ENCODE data around the gene STT3B.

The STT3B gene

GRCh38 chr3:31620656-31621055 lies 87.9 kb downstream of the STT3B start:
- peaks cover 3% of the 10 kb centered on the region for H3K36me3 ChIP-seq (replicated peaks; ENCODE audit: insufficient read depth, low read length)
- no peak overlapping the region for H3K9ac ChIP-seq (ENCODE audit: low read length)
- no peaks in the 10 kb centered on the region for H3K9me2 ChIP-seq (replicated peaks; ENCODE audit: insufficient read depth, low read length)
- peak; percentile 79 for DNase-seq
- H2AFZ ChIP-seq (ENCODE audit: low read length) = no peak overlapping the region
- TF ChIP-seq EZH2 (optimal IDR thresholded peaks at IDR 0.05; ENCODE audit: low read depth, low read length) (no peak), EZH2phosphoT487 (IDR thresholded peaks at IDR 0.05; ENCODE audit: low read length) (no peak)
- TF ChIP-seq, protein P1, sequence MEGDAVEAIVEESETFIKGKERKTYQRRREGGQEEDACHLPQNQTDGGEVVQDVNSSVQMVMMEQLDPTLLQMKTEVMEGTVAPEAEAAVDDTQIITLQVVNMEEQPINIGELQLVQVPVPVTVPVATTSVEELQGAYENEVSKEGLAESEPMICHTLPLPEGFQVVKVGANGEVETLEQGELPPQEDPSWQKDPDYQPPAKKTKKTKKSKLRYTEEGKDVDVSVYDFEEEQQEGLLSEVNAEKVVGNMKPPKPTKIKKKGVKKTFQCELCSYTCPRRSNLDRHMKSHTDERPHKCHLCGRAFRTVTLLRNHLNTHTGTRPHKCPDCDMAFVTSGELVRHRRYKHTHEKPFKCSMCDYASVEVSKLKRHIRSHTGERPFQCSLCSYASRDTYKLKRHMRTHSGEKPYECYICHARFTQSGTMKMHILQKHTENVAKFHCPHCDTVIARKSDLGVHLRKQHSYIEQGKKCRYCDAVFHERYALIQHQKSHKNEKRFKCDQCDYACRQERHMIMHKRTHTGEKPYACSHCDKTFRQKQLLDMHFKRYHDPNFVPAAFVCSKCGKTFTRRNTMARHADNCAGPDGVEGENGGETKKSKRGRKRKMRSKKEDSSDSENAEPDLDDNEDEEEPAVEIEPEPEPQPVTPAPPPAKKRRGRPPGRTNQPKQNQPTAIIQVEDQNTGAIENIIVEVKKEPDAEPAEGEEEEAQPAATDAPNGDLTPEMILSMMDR (IDR thresholded peaks at IDR 0.05; ENCODE audit: low read length) = no peak
- peak overlapping the region; percentile 48; the same call in 1 of the 2 replicates for H3K27ac ChIP-seq (ENCODE audit: low read length)
- H3K9me3 ChIP-seq (replicated peaks; ENCODE audit: insufficient read depth, low read length) = no peaks in the 10 kb centered on the region
- H3F3A ChIP-seq (ENCODE audit: insufficient read depth, low read length) = peaks cover 11% of the 10 kb centered on the region; the same call in 1 of the 2 replicates
- H3K27me3 ChIP-seq (replicated peaks; ENCODE audit: insufficient read depth, low read length) = no peaks in the 10 kb centered on the region
- H3K4me3 ChIP-seq (ENCODE audit: low read length) = no peak overlapping the region
- H3K79me2 ChIP-seq (ENCODE audit: low read length) = peaks cover 19% of the 10 kb centered on the region
- H3K4me2 ChIP-seq (ENCODE audit: low read depth, low read length) = peak overlapping the region; percentile 17; the same call in 1 of the 2 replicates
- H3K4me1 ChIP-seq (ENCODE audit: low read length) = peaks cover 43% of the 10 kb centered on the region
- no peaks in the 10 kb centered on the region for H4K20me1 ChIP-seq (ENCODE audit: insufficient read depth, low read length)

- Histone ChIP-seq H3K4me2 (ENCODE audit: low read depth, low read length) (no peak overlapping the region; the same call in 1 of the 2 replicates), H3K4me3 (ENCODE audit: low read length) (no peak overlapping the region), H3K36me3 (replicated peaks; ENCODE audit: insufficient read depth, low read length) (peaks cover 3% of the 10 kb centered on the region), H3K27ac (ENCODE audit: low read length) (no peak overlapping the region; the same call in 1 of the 2 replicates), H3K9me3 (replicated peaks; ENCODE audit: insufficient read depth, low read length) (no peaks in the 10 kb centered on the region), H3F3A (ENCODE audit: insufficient read depth, low read length) (peaks cover 11% of the 10 kb centered on the region; the same call in 1 of the 2 replicates), H4K20me1 (ENCODE audit: insufficient read depth, low read length) (no peaks in the 10 kb centered on the region), H3K27me3 (replicated peaks; ENCODE audit: insufficient read depth, low read length) (no peaks in the 10 kb centered on the region), H3K4me1 (ENCODE audit: low read length) (peaks cover 43% of the 10 kb centered on the region), H3K79me2 (ENCODE audit: low read length) (peaks cover 13% of the 10 kb centered on the region), H3K9me2 (replicated peaks; ENCODE audit: insufficient read depth, low read length) (no peaks in the 10 kb centered on the region), H2AFZ (ENCODE audit: low read length) (no peak overlapping the region), H3K9ac (ENCODE audit: low read length) (no peak overlapping the region)
- DNase-seq = no peak
- TF ChIP-seq EZH2phosphoT487 (IDR thresholded peaks at IDR 0.05; ENCODE audit: low read length) = no peak
- TF ChIP-seq, protein P1 (IDR thresholded peaks at IDR 0.05; ENCODE audit: low read length) = no peak
- TF ChIP-seq EZH2 (optimal IDR thresholded peaks at IDR 0.05; ENCODE audit: low read depth, low read length) = no peak
Measured at GRCh38 chr3:31621314-31621713, 88.6 kb downstream of the STT3B start.

- Histone ChIP-seq H3K4me2 (ENCODE audit: low read depth, low read length) (peak overlapping the region; percentile 2; the same call in 1 of the 2 replicates), H3K36me3 (replicated peaks; ENCODE audit: insufficient read depth, low read length) (peaks cover 3% of the 10 kb centered on the region), H3K27me3 (replicated peaks; ENCODE audit: insufficient read depth, low read length) (no peaks in the 10 kb centered on the region), H4K20me1 (ENCODE audit: insufficient read depth, low read length) (no peaks in the 10 kb centered on the region), H2AFZ (ENCODE audit: low read length) (no peak overlapping the region), H3K9me3 (replicated peaks; ENCODE audit: insufficient read depth, low read length) (no peaks in the 10 kb centered on the region), H3K4me3 (ENCODE audit: low read length) (no peak overlapping the region), H3K9me2 (replicated peaks; ENCODE audit: insufficient read depth, low read length) (no peaks in the 10 kb centered on the region), H3K79me2 (ENCODE audit: low read length) (peaks cover 13% of the 10 kb centered on the region), H3K9ac (ENCODE audit: low read length) (no peak overlapping the region), H3F3A (ENCODE audit: insufficient read depth, low read length) (peaks cover 11% of the 10 kb centered on the region; the same call in 1 of the 2 replicates), H3K27ac (ENCODE audit: low read length) (peak overlapping the region; percentile 5; the same call in 1 of the 2 replicates), H3K4me1 (ENCODE audit: low read length) (peaks cover 43% of the 10 kb centered on the region)
- TF ChIP-seq EZH2 (optimal IDR thresholded peaks at IDR 0.05; ENCODE audit: low read depth, low read length) = no peak
- TF ChIP-seq, protein P1 (IDR thresholded peaks at IDR 0.05; ENCODE audit: low read length) = no peak
- no peak for TF ChIP-seq EZH2phosphoT487 (IDR thresholded peaks at IDR 0.05; ENCODE audit: low read length)
- DNase-seq = no peak
Measured at GRCh38 chr3:31622636-31623288, 90.0 kb downstream of the STT3B start.
